ENCODE results near the gene NDUFV3.
"Not testable (repeated sequence)": the region's sequence is repeated elsewhere in the genome, so short reads cannot be mapped to it uniquely, and the experiment has no call there.

Gene NDUFV3

GRCh38 chr21:42900446-42900845, 7.3 kb downstream of the NDUFV3 start:
- ChIA-PET CTCF (interaction anchor here (1.1 to 1.4 kb wide), 3 partner anchors 8 to 12 kb away, joined by 3 to 5 read pairs (median 3); partner anchors contain the start of gene NDUFV3), POLR2A (no interaction called here)
- no peak for DNase-seq (ENCODE audit: extremely low spot score)
- TF ChIP-seq, protein P1, sequence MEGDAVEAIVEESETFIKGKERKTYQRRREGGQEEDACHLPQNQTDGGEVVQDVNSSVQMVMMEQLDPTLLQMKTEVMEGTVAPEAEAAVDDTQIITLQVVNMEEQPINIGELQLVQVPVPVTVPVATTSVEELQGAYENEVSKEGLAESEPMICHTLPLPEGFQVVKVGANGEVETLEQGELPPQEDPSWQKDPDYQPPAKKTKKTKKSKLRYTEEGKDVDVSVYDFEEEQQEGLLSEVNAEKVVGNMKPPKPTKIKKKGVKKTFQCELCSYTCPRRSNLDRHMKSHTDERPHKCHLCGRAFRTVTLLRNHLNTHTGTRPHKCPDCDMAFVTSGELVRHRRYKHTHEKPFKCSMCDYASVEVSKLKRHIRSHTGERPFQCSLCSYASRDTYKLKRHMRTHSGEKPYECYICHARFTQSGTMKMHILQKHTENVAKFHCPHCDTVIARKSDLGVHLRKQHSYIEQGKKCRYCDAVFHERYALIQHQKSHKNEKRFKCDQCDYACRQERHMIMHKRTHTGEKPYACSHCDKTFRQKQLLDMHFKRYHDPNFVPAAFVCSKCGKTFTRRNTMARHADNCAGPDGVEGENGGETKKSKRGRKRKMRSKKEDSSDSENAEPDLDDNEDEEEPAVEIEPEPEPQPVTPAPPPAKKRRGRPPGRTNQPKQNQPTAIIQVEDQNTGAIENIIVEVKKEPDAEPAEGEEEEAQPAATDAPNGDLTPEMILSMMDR (IDR thresholded peaks at IDR 0.05; ENCODE audit: control extremely low read depth, extremely low read depth, low read depth, missing control alignments): no peak

GRCh38 chr21:42903817-42904216, 10.7 kb downstream of the NDUFV3 start:
- no peak for DNase-seq (ENCODE audit: extremely low spot score)
- ChIA-PET CTCF (no interaction called here), POLR2A (no interaction called here)
- TF ChIP-seq, protein P1 (IDR thresholded peaks at IDR 0.05; ENCODE audit: control extremely low read depth, extremely low read depth, low read depth, missing control alignments): no peak

DNA sequence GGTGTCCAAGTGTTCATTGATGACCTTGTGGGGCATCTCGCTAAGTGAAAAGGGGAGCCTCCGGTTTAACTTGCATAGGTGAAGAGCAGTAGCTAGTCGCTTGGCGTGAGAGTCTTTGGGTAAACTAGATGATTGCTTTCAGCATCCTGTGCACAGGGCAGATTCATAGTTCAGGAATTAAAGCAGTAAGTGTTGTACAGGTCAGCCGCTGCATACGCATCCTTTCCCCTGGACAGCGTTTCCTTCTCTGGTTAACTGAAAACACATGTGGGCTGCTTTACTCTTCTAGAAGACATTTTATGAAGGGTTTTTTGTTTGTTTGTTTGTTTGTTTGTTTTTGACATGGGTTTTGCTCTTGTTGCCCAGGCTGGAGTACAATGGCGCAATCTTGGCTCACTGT, 12.1 kb downstream of the NDUFV3 start:
- TF ChIP-seq, protein P1 (IDR thresholded peaks at IDR 0.05; ENCODE audit: control extremely low read depth, extremely low read depth, low read depth, missing control alignments): no peak
- POLR2A ChIA-PET: no interaction called here
- CTCF ChIA-PET: no interaction called here
- DNase-seq (ENCODE audit: extremely low spot score): no peak

GRCh38 chr21:42906233-42906632, 13.1 kb downstream of the NDUFV3 start:
- ChIA-PET POLR2A (no interaction called here), CTCF (no interaction called here)
- TF ChIP-seq, protein P1 (IDR thresholded peaks at IDR 0.05; ENCODE audit: control extremely low read depth, extremely low read depth, low read depth, missing control alignments): no peak
- no peak for DNase-seq (ENCODE audit: extremely low spot score)

- POLR2A ChIA-PET; DNase-seq (ENCODE audit: extremely low spot score): not testable (repeated sequence)
- CTCF ChIA-PET: interaction anchor here (1.2 kb wide), 1 partner anchor 12 kb away, joined by 3 read pairs; no protein-coding TSS in a partner anchor
Measured at GRCh38 chr21:42908484-42908883, 15.4 kb downstream of the NDUFV3 start.

DNA sequence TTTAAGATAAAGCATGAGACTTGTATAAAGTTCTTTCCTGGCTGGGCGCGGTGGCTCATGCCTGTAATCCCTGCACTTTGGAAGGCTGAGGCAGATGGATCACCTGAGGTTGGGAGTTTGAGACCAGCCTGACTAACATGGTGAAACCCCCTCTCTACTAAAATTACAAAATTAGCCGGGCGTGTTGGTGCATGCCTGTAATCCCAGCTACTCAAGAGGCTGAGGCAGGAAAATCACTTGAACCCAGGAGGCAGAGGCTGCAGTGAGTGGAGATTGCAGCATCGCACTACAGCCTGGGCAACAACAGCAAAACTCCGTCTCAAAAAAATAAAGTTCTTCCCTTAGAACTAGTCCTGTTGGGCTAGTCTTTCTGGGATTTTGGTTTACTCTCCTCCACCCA, 18.8 kb downstream of the NDUFV3 start:
- CTCF ChIA-PET: interaction anchor here (1.2 kb wide), 1 partner anchor 11 kb away, joined by 3 read pairs; no protein-coding TSS in a partner anchor

GRCh38 chr21:42913476-42913875, 20.4 kb downstream of the NDUFV3 start:
- no peak for DNase-seq (ENCODE audit: extremely low spot score)
- ChIA-PET POLR2A (no interaction called here), CTCF (interaction anchor here (1.5 kb wide), 1 partner anchor 10 kb away, joined by 3 read pairs; no protein-coding TSS in a partner anchor)
- TF ChIP-seq, protein P1 (IDR thresholded peaks at IDR 0.05; ENCODE audit: control extremely low read depth, extremely low read depth, low read depth, missing control alignments): no peak

More for the DNA sequence above, 18.8 kb downstream of the NDUFV3 start:
- POLR2A ChIA-PET; DNase-seq (ENCODE audit: extremely low spot score): not testable (repeated sequence)

DNA sequence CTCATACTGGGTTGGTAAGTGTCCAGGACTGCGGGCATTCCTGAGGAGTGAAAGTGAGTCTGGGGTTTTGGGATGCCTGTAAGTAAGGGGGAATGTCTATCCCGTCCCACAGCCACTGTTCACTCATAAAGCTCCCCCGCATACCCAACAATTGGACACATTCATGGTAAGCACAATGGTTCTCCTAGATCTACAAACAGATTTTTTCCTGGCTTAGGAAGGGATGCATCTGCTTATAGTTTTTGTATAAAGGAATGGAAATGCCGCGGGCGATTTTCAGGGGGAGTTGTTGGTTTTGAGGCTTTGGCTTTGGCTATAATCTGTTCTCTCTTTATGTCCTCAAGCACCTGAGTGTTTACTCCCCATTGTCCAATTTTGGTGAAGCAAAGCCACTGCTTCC, 25.2 kb downstream of the NDUFV3 start:
- ChIA-PET CTCF (interaction anchor here (1.0 kb wide), 1 partner anchor 12 kb away, joined by 3 read pairs; no protein-coding TSS in a partner anchor), POLR2A (no interaction called here)
- no peak for DNase-seq (ENCODE audit: extremely low spot score)
- TF ChIP-seq, protein P1 (IDR thresholded peaks at IDR 0.05; ENCODE audit: control extremely low read depth, extremely low read depth, low read depth, missing control alignments): no peak
